HCT116 (cell line): ENCODE results near the gene TNFRSF1A. TPM values are rescaled to one million over a fixed set of nuclear protein-coding genes. Genes with fewer than 3 reads are reported as not detected.

Source experiments
- ATAC-seq: fragments of 200-7000 bp; cut with Tn5 transposase; 2 replicates; pipeline ENCODE4 v1.9.1; 2020; ENCODE audit warnings: mild to moderate bottlenecking, moderate library complexity
- BruUV-seq: library from RNA; stranded (reverse); fragments of 400-500 nt; replicated peaks from 2 replicates; lab custom pipeline; 2021; lab: Mats Ljungman, UMichigan
- CTCF ChIA-PET: fragments of 300-600 bp; sonication (Branson Sonifier 250); formaldehyde crosslinking; loops from one replicate; lab custom pipeline; 2021; ENCODE audit warnings: antibody characterized with exemption; lab: Charles Lee
- POLR2A ChIA-PET: fragments of 300-600, 350-600 bp; sonication (Branson Sonifier 250); formaldehyde crosslinking; loops from one replicate; lab custom pipeline; 2021; ENCODE audit warnings: antibody characterized with exemption; lab: Charles Lee
- RAD21 ChIA-PET, 2 experiments: fragments of 300-600 bp; sonication (Branson Sonifier 250); formaldehyde crosslinking; loops; one replicate each; lab custom pipeline; 2023; ENCODE audit warnings: low total read pairs in 2 of 2; ENCODE audit not compliant: uncharacterized antibody in 2 of 2, unreplicated experiment in 2 of 2, low non-redundant PET in 1 of 2; lab: Charles Lee
- DNase-seq: peaks from one replicate; pipeline ENCODE4 v3.0.0-alpha.2; 2010; ENCODE audit warnings: low read depth, low spot score
- H2AFZ ChIP-seq: fragments of 200-600 bp; shearing (Covaris generic), sonication (generic); 2 replicates; pipeline ENCODE4 v1.6.1; 2017; ENCODE audit warnings: low read depth, mixed run types, mixed read lengths, antibody characterized with exemption, low read length; ENCODE audit not compliant: poor library complexity, severe bottlenecking
- H3K27ac ChIP-seq: 2 replicates; pipeline ENCODE4 v1.5.1; 2012; ENCODE audit warnings: low read depth, low read length
- H3K27me3 ChIP-seq: fragments of 200-600 bp; sonication (generic); 2 replicates; pipeline ENCODE4 v1.6.1; 2016; ENCODE audit warnings: mixed run types, low read length, mixed read lengths; ENCODE audit not compliant: insufficient read depth
- H3K36me3 ChIP-seq, 2 experiments: fragments of 200-500 bp in 1 of 2; fragments of 200-600 bp in 1 of 2; sonication (Bioruptor generic) in 1 of 2; sonication (generic) in 1 of 2; 2 replicates each; pipeline versions ENCODE4 v1.5.1 to v1.6.1; 2014 to 2016; ENCODE audit warnings: low read length in 2 of 2, inconsistent platforms in 1 of 2, mixed read lengths in 1 of 2, mixed run types in 1 of 2; ENCODE audit not compliant: insufficient read depth in 2 of 2, control insufficient read depth in 1 of 2
- H3K4me1 ChIP-seq, 2 experiments: fragments of 200-600 bp in 1 of 2; sonication (generic) in 1 of 2; 2 replicates each; pipeline versions ENCODE4 v1.5.1 to v1.6.1; 2012 to 2017; ENCODE audit warnings: low read length in 2 of 2, inconsistent platforms in 1 of 2, mild to moderate bottlenecking in 1 of 2, mixed read lengths in 1 of 2, mixed run types in 1 of 2, moderate library complexity in 1 of 2; ENCODE audit not compliant: insufficient read depth in 2 of 2, control insufficient read depth in 1 of 2
- H3K4me2 ChIP-seq: fragments of 200-600 bp; sonication (generic); 2 replicates; pipeline ENCODE4 v1.6.1; 2017; ENCODE audit warnings: mixed run types, low read length, mixed read lengths
- H3K4me3 ChIP-seq, 2 experiments: fragments of 200-600 bp in 1 of 2; sonication (generic) in 1 of 2; replicated peaks in 1 of 2; 2 replicates each; pipeline ENCODE4 v1.5.1; 2011 to 2016; ENCODE audit warnings: low read length in 2 of 2, control low read depth in 1 of 2, low read depth in 1 of 2, mild to moderate bottlenecking in 1 of 2, mixed read lengths in 1 of 2, mixed run types in 1 of 2
- H3K79me2 ChIP-seq: fragments of 200-600 bp; sonication (generic); 2 replicates; pipeline ENCODE4 v1.6.1; 2017; ENCODE audit warnings: mild to moderate bottlenecking, mixed run types, low read length, moderate library complexity, mixed read lengths; ENCODE audit not compliant: insufficient read depth
- H3K9ac ChIP-seq: fragments of 200-600 bp; sonication (generic); 2 replicates; pipeline ENCODE4 v1.6.1; 2016; ENCODE audit warnings: low read length, mixed read lengths
- H3K9me2 ChIP-seq: fragments of 200-600 bp; sonication (generic), shearing (Covaris generic); 2 replicates; pipeline ENCODE4 v1.6.1; 2017; ENCODE audit warnings: mixed run types, mild to moderate bottlenecking, moderate library complexity; ENCODE audit not compliant: insufficient read depth
- H3K9me3 ChIP-seq, 2 experiments: fragments of 200-500 bp in 1 of 2; fragments of 200-600 bp in 1 of 2; sonication (Bioruptor generic) in 1 of 2; sonication (generic) in 1 of 2; 2 replicates each; pipeline ENCODE4 v1.6.1; 2014 to 2017; ENCODE audit warnings: low read length in 2 of 2, mixed read lengths in 2 of 2, inconsistent platforms in 1 of 2, low read depth in 1 of 2, mild to moderate bottlenecking in 1 of 2, mixed run types in 1 of 2, moderate library complexity in 1 of 2; ENCODE audit not compliant: control insufficient read depth in 1 of 2, insufficient read depth in 1 of 2
- H4K20me1 ChIP-seq: fragments of 200-600 bp; sonication (generic), shearing (Covaris generic); 2 replicates; pipeline ENCODE4 v1.6.1; 2017; ENCODE audit warnings: mixed run types, mild to moderate bottlenecking, moderate library complexity; ENCODE audit not compliant: insufficient read depth
- POLR2AphosphoS5 ChIP-seq: IDR thresholded peaks from 2 replicates; pipeline ENCODE4 v1.6.1; 2011; ENCODE audit warnings: mild to moderate bottlenecking, low read depth, low read length, moderate library complexity
- REST ChIP-seq: IDR thresholded peaks from 2 replicates; pipeline ENCODE4 v1.6.1; 2012; ENCODE audit warnings: low read depth
- intact Hi-C: fragments of 100-400 bp; cut with micrococcal nuclease; formaldehyde crosslinking; loops from 2 replicates; pipeline ENCODE4 v1.10.0; 2022
- total RNA-seq: library from RNA; stranded (reverse); gene quantifications from one replicate; pipeline ENCODE4 v1.2.1, GENCODE V29; 2021; ENCODE audit not compliant: unreplicated experiment

Gene TNFRSF1A
- total RNA-seq, 1 experiment from 2014 or later: 129 TPM

GRCh38 chr12:6346235-6346832 lies 4.5 kb upstream of the TNFRSF1A start:
- Histone ChIP-seq H3K9me3 (no peaks in the 10 kb centered on the region), H3K9ac (peak overlapping the region; percentile 55; the same call in 1 of the 2 replicates), H3K4me1 (peaks cover 42 to 55% of the 10 kb centered on the region in 2 experiments), H3K4me3 (0 out of 4 replicates have a peak overlapping the region, but pooled peaks of 1 of the 2 experiments have one; percentile 37), H3K27ac (peak overlapping the region; percentile 57; the same call in 1 of the 2 replicates), H3K4me2 (peak overlapping the region; percentile 73), H3K9me2 (no peaks in the 10 kb centered on the region), H2AFZ (no peak overlapping the region), H4K20me1 (no peaks in the 10 kb centered on the region), H3K36me3 (peaks cover 3 to 9% of the 10 kb centered on the region in 2 experiments; a peak in 1 of 4 replicates), H3K27me3 (no peaks in the 10 kb centered on the region), H3K79me2 (peaks cover 10% of the 10 kb centered on the region)
- DNase-seq (no peak), ATAC-seq (no peak)
- intact Hi-C loops: no loop called here
- no TSS peak for BruUV-seq
- POLR2A ChIA-PET: interaction anchor here (1.2 to 1.7 kb wide), 6 partner anchors 9 to 188 kb away, joined by 4 to 34 read pairs (median 6); partner anchors contain the start of genes GAPDH and SCNN1A
- RAD21 ChIA-PET: interaction anchor here in 1 of 2 experiments (1.2 kb wide), 1 partner anchor 10 kb away, joined by 5 read pairs; no protein-coding TSS in a partner anchor
- no peak for TF ChIP-seq REST
- peak; percentile 1 for TF ChIP-seq POLR2AphosphoS5
- CTCF ChIA-PET: interaction anchor here (0.9 to 1.9 kb wide), 3 partner anchors 9 to 11 kb away, joined by 3 to 9 read pairs (median 6); no protein-coding TSS in a partner anchor
